Esophagus muscularis mucosa (tissue), 4 donors: Measurements from ENCODE around the gene IRF8. TPM values are rescaled to one million over a fixed set of nuclear protein-coding genes. Genes with fewer than 3 reads are reported as not detected.

Source experiments
- DNase-seq: peaks from one replicate; pipeline ENCODE4 v3.0.0-alpha.2; 2017; ENCODE audit errors: extremely low spot score
- H3K27ac ChIP-seq, 4 donors: fragments of 200-600 bp; sonication (generic); replicated peaks in 1 of 4; 1 replicate in 3 of 4; 2 replicates in 1 of 4; pipeline ENCODE4 v1.5.1; 2016 to 2019; ENCODE audit warnings: mild to moderate bottlenecking in 1 of 4
- H3K27me3 ChIP-seq, 4 donors: fragments of 200-600 bp; sonication (generic); one replicate each; pipeline versions ENCODE4 v1.5.1 to v1.6.0; 2016 to 2019
- H3K36me3 ChIP-seq, 4 donors: fragments of 200-600 bp; sonication (generic); one replicate each; pipeline ENCODE4 v1.5.1; 2016 to 2019
- H3K4me1 ChIP-seq, 4 donors: fragments of 200-600 bp; sonication (generic); one replicate each; pipeline ENCODE4 v1.5.1; 2016 to 2019
- H3K4me3 ChIP-seq, 4 donors: fragments of 200-600 bp; sonication (generic); 1 replicate in 2 of 4; 2 replicates in 2 of 4; pipeline ENCODE4 v1.5.1; 2016 to 2019; ENCODE audit warnings: mild to moderate bottlenecking in 4 of 4, moderate library complexity in 1 of 4
- H3K9me3 ChIP-seq, 4 donors: fragments of 200-600 bp; sonication (generic); 1 replicate in 3 of 4; 2 replicates in 1 of 4; pipeline ENCODE4 v1.5.1; 2016 to 2019
- CTCF ChIP-seq, 3 experiments: fragments of 200-600 bp in 2 of 3; fragments of 450-650 bp in 1 of 3; sonication (generic) in 2 of 3; IDR thresholded peaks; one replicate each; pipeline ENCODE4 v1.5.1; 2017 to 2019; ENCODE audit warnings: antibody characterized with exemption in 3 of 3, mild to moderate bottlenecking in 2 of 3, moderate library complexity in 1 of 3
- EP300 ChIP-seq: sonication (generic); formaldehyde crosslinking; IDR thresholded peaks from one replicate; pipeline ENCODE4 v1.6.1; 2017; ENCODE audit warnings: antibody characterized with exemption
- POLR2A ChIP-seq: fragments of 450-650 bp; IDR thresholded peaks from one replicate; pipeline ENCODE4 v1.6.1; 2017; ENCODE audit warnings: antibody characterized with exemption, moderate library complexity, mild to moderate bottlenecking, low read depth
- POLR2AphosphoS5 ChIP-seq, 2 donors: sonication (generic); formaldehyde crosslinking; IDR thresholded peaks; one replicate each; pipeline ENCODE4 v1.6.1; 2017; ENCODE audit warnings: antibody characterized with exemption in 2 of 2
- WGBS: methylation state at CpG from one replicate; pipeline ENCODE4 v1.1.5; 2018; 5-methylcytosine and 5-hydroxymethylcytosine counted together
- intact Hi-C: fragments of 100-400 bp; cut with DNase I; formaldehyde crosslinking; loops from one replicate; pipeline ENCODE4 v1.15.1; 2023
- total RNA-seq, 4 donors: library from RNA; depleted of rRNA; stranded (reverse); fragments of >200 nt; gene quantifications; one replicate each; pipeline versions ENCODE4 v1.1.0 to v1.2.1, GENCODE V29; 2016

The IRF8 gene
- total RNA-seq, 4 donors from 2014 or later = 5.1 to 12.9 (median 10.4) TPM

GRCh38 chr16:85883813-85884212 is 15.1 kb upstream of the IRF8 start:
- H3K9me3 ChIP-seq = no peaks in the 10 kb centered on the region
- H3K4me3 ChIP-seq = no peak overlapping the region
- intact Hi-C loops = no loop called here
- H3K27me3 ChIP-seq = peaks cover 0 to 33% (median 0%) of the 10 kb centered on the region in 4 donors
- TF ChIP-seq POLR2AphosphoS5 (IDR thresholded peaks at IDR 0.05) (no peak), CTCF (IDR thresholded peaks at IDR 0.05) (no peak), POLR2A (no peak), EP300 (no peak)
- no peaks in the 10 kb centered on the region for H3K4me1 ChIP-seq
- WGBS = 86% methylated on average over 14 of the region's 14 CpGs
- no peaks in the 10 kb centered on the region for H3K36me3 ChIP-seq
- no peak for DNase-seq
- no peak overlapping the region for H3K27ac ChIP-seq

GRCh38 chr16:85884808-85885463 is 14.0 kb upstream of the IRF8 start:
- TF ChIP-seq CTCF (IDR thresholded peaks at IDR 0.05) (no peak), POLR2A (no peak), POLR2AphosphoS5 (IDR thresholded peaks at IDR 0.05) (no peak), EP300 (no peak)
- peaks cover 0 to 4% (median 0%) of the 10 kb centered on the region in 4 donors for H3K4me1 ChIP-seq
- H3K4me3 ChIP-seq = no peak overlapping the region
- 80% methylated on average over 13 of the region's 13 CpGs for WGBS
- H3K27ac ChIP-seq = no peak overlapping the region
- H3K9me3 ChIP-seq = no peaks in the 10 kb centered on the region
- no peak for DNase-seq
- peaks cover 0 to 35% (median 0%) of the 10 kb centered on the region in 4 donors for H3K27me3 ChIP-seq
- no peaks in the 10 kb centered on the region for H3K36me3 ChIP-seq
- intact Hi-C loops = no loop called here

GRCh38 chr16:85885537-85885936 is 13.4 kb upstream of the IRF8 start:
- Histone ChIP-seq H3K27ac (no peak overlapping the region), H3K4me3 (no peak overlapping the region), H3K9me3 (no peaks in the 10 kb centered on the region), H3K27me3 (peaks cover 0 to 35% (median 0%) of the 10 kb centered on the region in 4 donors), H3K4me1 (peaks cover 0 to 4% (median 0%) of the 10 kb centered on the region in 4 donors), H3K36me3 (no peaks in the 10 kb centered on the region)
- DNase-seq = no peak
- WGBS = 70% methylated on average over 6 of the region's 6 CpGs
- TF ChIP-seq CTCF (IDR thresholded peaks at IDR 0.05) (no peak), POLR2AphosphoS5 (IDR thresholded peaks at IDR 0.05) (no peak), POLR2A (no peak), EP300 (no peak)
- intact Hi-C loops = no loop called here

- Histone ChIP-seq H3K36me3 (no peaks in the 10 kb centered on the region), H3K27ac (no peak overlapping the region), H3K4me3 (no peak overlapping the region), H3K27me3 (peaks cover 0 to 40% (median 0%) of the 10 kb centered on the region in 4 donors), H3K4me1 (peaks cover 0 to 4% (median 0%) of the 10 kb centered on the region in 4 donors), H3K9me3 (no peaks in the 10 kb centered on the region)
- TF ChIP-seq POLR2AphosphoS5 (IDR thresholded peaks at IDR 0.05) (no peak), CTCF (IDR thresholded peaks at IDR 0.05) (no peak), EP300 (no peak), POLR2A (no peak)
- intact Hi-C loops = no loop called here
- WGBS = 55% methylated on average over 5 of the region's 5 CpGs
- DNase-seq = no peak
Measured at GRCh38 chr16:85888405-85889331, 10.3 kb upstream of the IRF8 start.
